Activated T-cell treated with anti-CD3 and anti-CD28 coated beads for 1 hour (primary cell): ENCODE results near the gene ADAMTS14.
"Not testable (repeated sequence)": the region's sequence is repeated elsewhere in the genome, so short reads cannot be mapped to it uniquely, and the experiment has no call there.

Source experiments
- DNase-seq: peaks from one replicate; pipeline ENCODE4 v3.0.0-alpha.2; 2020; ENCODE audit warnings: low read depth

The ADAMTS14 gene

GRCh38 chr10:70672165-70673042, at the start of gene ADAMTS14:
Gene ADAMTS14, plus strand, starts transcription at chr10:70672506. Its CDS starts 297 bp downstream, at chr10:70672803.
- DNase-seq, result no peak

GRCh38 chr10:70622541-70622940, 49.8 kb upstream of the ADAMTS14 start:
- DNase-seq, result no peak

GRCh38 chr10:70622981-70623844, 49.1 kb upstream of the ADAMTS14 start:
- no peak for DNase-seq

GRCh38 chr10:70626056-70626455, 46.2 kb upstream of the ADAMTS14 start:
- DNase-seq, result no peak

- no peak for DNase-seq
These were observed 43.0 kb upstream of the ADAMTS14 start for GRCh38 chr10:70629338-70629737.

- DNase-seq, result not testable (repeated sequence)
These were observed 40.6 kb upstream of the ADAMTS14 start for GRCh38 chr10:70631735-70632134.

- no peak for DNase-seq
These were observed 38.3 kb upstream of the ADAMTS14 start for GRCh38 chr10:70634011-70634410.

GRCh38 chr10:70634515-70634914, 37.8 kb upstream of the ADAMTS14 start:
- DNase-seq, result not testable (repeated sequence)

GRCh38 chr10:70639640-70640383, 32.5 kb upstream of the ADAMTS14 start:
- DNase-seq, result not testable (repeated sequence)

GRCh38 chr10:70643272-70643671, 29.0 kb upstream of the ADAMTS14 start:
- DNase-seq, result not testable (repeated sequence)

- not testable (repeated sequence) for DNase-seq
These were observed 27.3 kb upstream of the ADAMTS14 start for GRCh38 chr10:70644959-70645358.

- no peak for DNase-seq
These were observed 25.2 kb upstream of the ADAMTS14 start for GRCh38 chr10:70647086-70647485.

- DNase-seq, result no peak
These were observed 23.9 kb upstream of the ADAMTS14 start for GRCh38 chr10:70648427-70648826.

- no peak for DNase-seq
These were observed 22.8 kb upstream of the ADAMTS14 start for GRCh38 chr10:70649526-70649925.

- no peak for DNase-seq
These were observed 22.2 kb upstream of the ADAMTS14 start for GRCh38 chr10:70650104-70650503.

- DNase-seq, result no peak
These were observed 21.6 kb upstream of the ADAMTS14 start for GRCh38 chr10:70650718-70651117.

GRCh38 chr10:70651661-70652060, 20.6 kb upstream of the ADAMTS14 start:
- no peak for DNase-seq

- DNase-seq, result no peak
These were observed 19.3 kb upstream of the ADAMTS14 start for GRCh38 chr10:70652761-70653657.

- no peak for DNase-seq
These were observed 17.0 kb upstream of the ADAMTS14 start for GRCh38 chr10:70655316-70655715.

GRCh38 chr10:70656489-70656888, 15.8 kb upstream of the ADAMTS14 start:
- no peak for DNase-seq

- DNase-seq, result no peak
These were observed 15.3 kb upstream of the ADAMTS14 start for GRCh38 chr10:70657041-70657440.
